ENCODE measurements around the gene DACH1. TPM values are rescaled to one million over a fixed set of nuclear protein-coding genes. Genes with fewer than 3 reads are reported as not detected.

The DACH1 gene
- total RNA-seq, 4 donors from 2014 or later, result 0.98 to 1.6 (median 1.0) TPM

- Histone ChIP-seq H3K27me3 (no peaks in the 10 kb centered on the region), H3K27ac (peak overlapping the region in 3 of 4 donors; percentile 5 to 27 (median 12)), H3K4me3 (no peak overlapping the region), H3K9me3 (no peaks in the 10 kb centered on the region), H3K4me1 (no peaks in the 10 kb centered on the region), H3K36me3 (no peaks in the 10 kb centered on the region)
- intact Hi-C loops (cut with DNase I; ENCODE audit: low total_unique reads), result no loop called here
- in situ Hi-C loops (cut with MboI; ENCODE audit: low sequenced_read_pairs in 4 of 4), result no loop called here
- TF ChIP-seq CTCF (IDR thresholded peaks at IDR 0.05 in 4 of 5, conservative IDR thresholded peaks at IDR 0.05 in 1 of 5) (no peak), POLR2A (IDR thresholded peaks at IDR 0.05) (no peak)
- no peak for DNase-seq
- peak in 1 of 2 donors; percentile 56 for ATAC-seq
Measured at GRCh38 chr13:71712988-71713653, 153.9 kb downstream of the DACH1 start.

- TF ChIP-seq CTCF (IDR thresholded peaks at IDR 0.05 in 4 of 5, conservative IDR thresholded peaks at IDR 0.05 in 1 of 5), result no peak
- no peak for TF ChIP-seq POLR2A (IDR thresholded peaks at IDR 0.05)
- DNase-seq, result no peak
- no peaks in the 10 kb centered on the region for H3K27me3 ChIP-seq
- H3K4me1 ChIP-seq, result no peaks in the 10 kb centered on the region
- no peaks in the 10 kb centered on the region for H3K36me3 ChIP-seq
- no peak overlapping the region for H3K4me3 ChIP-seq
- ATAC-seq, result no peak
- peak overlapping the region in 1 of 4 donors; percentile 7 for H3K27ac ChIP-seq
- no peaks in the 10 kb centered on the region for H3K9me3 ChIP-seq
- in situ Hi-C loops (cut with MboI; ENCODE audit: low sequenced_read_pairs in 4 of 4) (no loop called here), intact Hi-C loops (cut with DNase I; ENCODE audit: low total_unique reads) (no loop called here)
Measured at GRCh38 chr13:71704656-71705055, 162.3 kb downstream of the DACH1 start.

- TF ChIP-seq CTCF (IDR thresholded peaks at IDR 0.05 in 4 of 5, conservative IDR thresholded peaks at IDR 0.05 in 1 of 5) (no peak), POLR2A (IDR thresholded peaks at IDR 0.05) (no peak)
- in situ Hi-C loops (cut with MboI; ENCODE audit: low sequenced_read_pairs in 4 of 4) (no loop called here), intact Hi-C loops (cut with DNase I; ENCODE audit: low total_unique reads) (no loop called here)
- Histone ChIP-seq H3K27ac (no peak overlapping the region), H3K36me3 (no peaks in the 10 kb centered on the region), H3K4me1 (no peaks in the 10 kb centered on the region), H3K4me3 (no peak overlapping the region), H3K27me3 (no peaks in the 10 kb centered on the region), H3K9me3 (no peaks in the 10 kb centered on the region)
- no peak for ATAC-seq
- DNase-seq, result no peak
Measured at GRCh38 chr13:71703138-71703537, 163.9 kb downstream of the DACH1 start.

- no peaks in the 10 kb centered on the region for H3K36me3 ChIP-seq
- H3K4me1 ChIP-seq, result no peaks in the 10 kb centered on the region
- intact Hi-C loops (cut with DNase I; ENCODE audit: low total_unique reads), result no loop called here
- TF ChIP-seq CTCF (IDR thresholded peaks at IDR 0.05 in 4 of 5, conservative IDR thresholded peaks at IDR 0.05 in 1 of 5) (no peak), POLR2A (IDR thresholded peaks at IDR 0.05) (no peak)
- ATAC-seq, result no peak
- no peak overlapping the region for H3K4me3 ChIP-seq
- no peaks in the 10 kb centered on the region for H3K9me3 ChIP-seq
- DNase-seq, result no peak
- H3K27ac ChIP-seq, result no peak overlapping the region
- no peaks in the 10 kb centered on the region for H3K27me3 ChIP-seq
- in situ Hi-C loops (cut with MboI; ENCODE audit: low sequenced_read_pairs in 4 of 4), result no loop called here
Measured at GRCh38 chr13:71702253-71702652, 164.8 kb downstream of the DACH1 start.

GRCh38 chr13:71701741-71702140 lies 165.3 kb downstream of the DACH1 start:
- DNase-seq, result no peak
- no peak for TF ChIP-seq CTCF (IDR thresholded peaks at IDR 0.05 in 4 of 5, conservative IDR thresholded peaks at IDR 0.05 in 1 of 5)
- TF ChIP-seq POLR2A (IDR thresholded peaks at IDR 0.05), result no peak
- H3K4me1 ChIP-seq, result no peaks in the 10 kb centered on the region
- intact Hi-C loops (cut with DNase I; ENCODE audit: low total_unique reads) (no loop called here), in situ Hi-C loops (cut with MboI; ENCODE audit: low sequenced_read_pairs in 4 of 4) (no loop called here)
- H3K27ac ChIP-seq, result no peak overlapping the region
- no peaks in the 10 kb centered on the region for H3K27me3 ChIP-seq
- H3K9me3 ChIP-seq, result no peaks in the 10 kb centered on the region
- no peaks in the 10 kb centered on the region for H3K36me3 ChIP-seq
- ATAC-seq, result no peak
- no peak overlapping the region for H3K4me3 ChIP-seq
